H9 (cell line): Measurements from ENCODE around the gene ZBTB7A. TPM values are rescaled to one million over a fixed set of nuclear protein-coding genes. Genes with fewer than 3 reads are reported as not detected.

ENCODE experiments used
- DNase-seq: peaks from one replicate; pipeline ENCODE4 v3.0.0-alpha.2; 2017
- H2AFZ ChIP-seq: one replicate; pipeline ENCODE4 v1.6.1; 2013; ENCODE audit warnings: mild to moderate bottlenecking, low read length, control low read depth, moderate library complexity
- H2AK5ac ChIP-seq: 2 replicates; pipeline ENCODE4 v1.6.1; 2013; ENCODE audit warnings: low read length, control low read depth, mixed read lengths; ENCODE audit not compliant: insufficient read length
- H2BK120ac ChIP-seq: one replicate; pipeline ENCODE4 v1.6.1; 2013; ENCODE audit warnings: low read depth, mild to moderate bottlenecking, low read length, control low read depth, inconsistent platforms; ENCODE audit not compliant: poor library complexity, severe bottlenecking
- H2BK12ac ChIP-seq: 2 replicates; pipeline ENCODE4 v1.6.1; 2013; ENCODE audit warnings: low read length, control low read depth, mixed read lengths, low read depth; ENCODE audit not compliant: insufficient read length
- H2BK15ac ChIP-seq: 2 replicates; pipeline ENCODE4 v1.6.1; 2013; ENCODE audit warnings: low read depth, low read length, control low read depth
- H2BK20ac ChIP-seq: one replicate; pipeline ENCODE4 v1.6.1; 2013; ENCODE audit warnings: low read depth, mild to moderate bottlenecking, low read length, control low read depth, inconsistent platforms; ENCODE audit not compliant: poor library complexity, severe bottlenecking
- H2BK5ac ChIP-seq: 2 replicates; pipeline ENCODE4 v1.6.1; 2013; ENCODE audit warnings: low read length, control low read depth, mixed read lengths; ENCODE audit not compliant: insufficient read length
- H3K14ac ChIP-seq: 2 replicates; pipeline ENCODE4 v1.6.1; 2013; ENCODE audit warnings: low read length, control low read depth; ENCODE audit not compliant: insufficient read depth
- H3K18ac ChIP-seq: 2 replicates; pipeline ENCODE4 v1.6.1; 2013; ENCODE audit warnings: low read depth, mild to moderate bottlenecking, mixed read lengths, low read length, control low read depth; ENCODE audit not compliant: insufficient read length
- H3K23ac ChIP-seq: 2 replicates; pipeline ENCODE4 v1.6.1; 2013; ENCODE audit warnings: low read length, control low read depth, mixed read lengths, low read depth; ENCODE audit not compliant: insufficient read length
- H3K23me2 ChIP-seq: 2 replicates; pipeline ENCODE4 v1.6.1; 2013; ENCODE audit warnings: low read depth, mild to moderate bottlenecking, mixed read lengths, low read length, control low read depth; ENCODE audit not compliant: insufficient read length, poor library complexity, severe bottlenecking
- H3K27ac ChIP-seq: 2 replicates; pipeline ENCODE4 v1.5.1; 2013; ENCODE audit warnings: low read length, control low read depth, mixed read lengths, low read depth; ENCODE audit not compliant: insufficient read length
- H3K27me3 ChIP-seq: 2 replicates; pipeline ENCODE4 v1.6.1; 2013; ENCODE audit warnings: low read length, control low read depth, inconsistent platforms; ENCODE audit not compliant: insufficient read depth
- H3K4ac ChIP-seq: 2 replicates; pipeline ENCODE4 v1.6.1; 2013; ENCODE audit warnings: low read depth, mild to moderate bottlenecking, control low read depth, inconsistent platforms, low read length, moderate library complexity
- H3K4me1 ChIP-seq: 2 replicates; pipeline ENCODE4 v1.6.1; 2013; ENCODE audit warnings: low read length, control low read depth, inconsistent platforms; ENCODE audit not compliant: insufficient read depth
- H3K4me2 ChIP-seq: 2 replicates; pipeline ENCODE4 v1.6.1; 2013; ENCODE audit warnings: low read length, control low read depth, mixed read lengths; ENCODE audit not compliant: insufficient read length, insufficient read depth
- H3K56ac ChIP-seq: 2 replicates; pipeline ENCODE4 v1.6.1; 2013; ENCODE audit warnings: low read depth, mild to moderate bottlenecking, mixed read lengths, low read length, control low read depth; ENCODE audit not compliant: insufficient read length
- H3K79me1 ChIP-seq: 2 replicates; pipeline ENCODE4 v1.6.1; 2013; ENCODE audit warnings: low read depth, mild to moderate bottlenecking, moderate library complexity, low read length, control low read depth, inconsistent platforms; ENCODE audit not compliant: insufficient read depth, poor library complexity, severe bottlenecking
- H3K79me2 ChIP-seq: 2 replicates; pipeline ENCODE4 v1.6.1; 2013; ENCODE audit warnings: low read length, control low read depth, inconsistent platforms; ENCODE audit not compliant: insufficient read depth
- H3K9ac ChIP-seq: 2 replicates; pipeline ENCODE4 v1.6.1; 2013; ENCODE audit warnings: low read length, control low read depth, mixed read lengths; ENCODE audit not compliant: insufficient read length; ENCODE audit errors: extremely low read depth
- H3K9me3 ChIP-seq: one replicate; pipeline ENCODE4 v1.6.1; 2013; ENCODE audit warnings: low read depth, low read length, inconsistent platforms; ENCODE audit not compliant: control insufficient read depth
- H3T11ph ChIP-seq: one replicate; pipeline ENCODE4 v1.6.1; 2013; ENCODE audit warnings: mild to moderate bottlenecking, low read length, control low read depth, inconsistent platforms
- H4K20me1 ChIP-seq: one replicate; pipeline ENCODE4 v1.6.1; 2013; ENCODE audit not compliant: control insufficient read depth, insufficient read length, insufficient read depth
- H4K5ac ChIP-seq: 2 replicates; pipeline ENCODE4 v1.6.1; 2013; ENCODE audit warnings: low read depth, mild to moderate bottlenecking, mixed read lengths, low read length, control low read depth; ENCODE audit not compliant: insufficient read length
- H4K8ac ChIP-seq: replicated peaks from 2 replicates; pipeline ENCODE4 v1.6.1; 2013; ENCODE audit warnings: low read length, control low read depth, mixed read lengths, low read depth; ENCODE audit not compliant: insufficient read length
- H4K91ac ChIP-seq: 2 replicates; pipeline ENCODE4 v1.6.1; 2013; ENCODE audit warnings: low read depth, mild to moderate bottlenecking, moderate library complexity, mixed read lengths, low read length, control low read depth; ENCODE audit not compliant: insufficient read length
- H3K27ac Mint-ChIP-seq, 3 experiments: 2 replicates in 2 of 3; 3 replicates in 1 of 3; pipeline ENCODE4 v1.8.0; 2020 to 2021; ENCODE audit warnings: mixed read lengths in 3 of 3, mild to moderate bottlenecking in 1 of 3, moderate library complexity in 1 of 3
- H3K27me3 Mint-ChIP-seq: 2 replicates; pipeline ENCODE4 v1.8.0; 2021; ENCODE audit warnings: low read depth, mild to moderate bottlenecking, moderate library complexity, mixed read lengths
- H3K36me3 Mint-ChIP-seq, 3 experiments: 2 replicates in 2 of 3; 3 replicates in 1 of 3; pipeline ENCODE4 v1.8.0; 2020 to 2021; ENCODE audit warnings: low read depth in 3 of 3, mixed read lengths in 3 of 3; ENCODE audit not compliant: insufficient read depth in 1 of 3
- H3K4me1 Mint-ChIP-seq, 2 experiments: 2 replicates each; pipeline ENCODE4 v1.8.0; 2020; ENCODE audit warnings: mixed read lengths in 2 of 2
- H3K4me3 Mint-ChIP-seq, 2 experiments: 2 replicates in 1 of 2; 3 replicates in 1 of 2; pipeline ENCODE4 v1.8.0; 2020 to 2021; ENCODE audit warnings: mild to moderate bottlenecking in 2 of 2, mixed read lengths in 2 of 2, moderate library complexity in 1 of 2
- H3K9me3 Mint-ChIP-seq, 2 experiments: 2 replicates in 1 of 2; 3 replicates in 1 of 2; pipeline ENCODE4 v1.8.0; 2020; ENCODE audit warnings: mild to moderate bottlenecking in 2 of 2, mixed read lengths in 2 of 2, moderate library complexity in 1 of 2
- CTCF ChIP-seq: fragments of 200-600 bp; sonication (generic); conservative IDR thresholded peaks from 3 replicates; pipeline ENCODE4 v1.8.0; 2021; ENCODE audit warnings: antibody characterized with exemption, mild to moderate bottlenecking
- WGBS: extraction: QIAGEN DNeasy Blood & Tissue Kit; methylation state at CpG from one replicate; pipeline ENCODE4 v1.1.7; 2013; ENCODE audit warnings: missing lambda C conversion rate, low lambda C conversion rate, mixed read lengths; ENCODE audit not compliant: insufficient read length; ENCODE audit errors: extremely low coverage; 5-methylcytosine and 5-hydroxymethylcytosine counted together
- total RNA-seq: library from RNA; stranded (reverse); gene quantifications from 2 replicates; pipeline ENCODE4 v1.2.1, GENCODE V29; 2021

ZBTB7A gene
- total RNA-seq, 1 experiment from 2014 or later, result 24.9 TPM

GRCh38 chr19:4068047-4068966, 1.6 kb upstream of the ZBTB7A start:
- Histone ChIP-seq H2BK20ac (no peak overlapping the region), H3K14ac (no peak overlapping the region), H2AFZ (no peak overlapping the region), H2BK12ac (no peak overlapping the region), H3K4me2 (peak overlapping the region; percentile 17), H3K18ac (no peak overlapping the region), H3K56ac (no peak overlapping the region), H4K5ac (no peak overlapping the region), H3K27me3 (peaks cover 10% of the 10 kb centered on the region; the same call in 1 of the 2 replicates), H3K23ac (no peak overlapping the region), H4K91ac (no peak overlapping the region), H3K23me2 (peaks cover 15% of the 10 kb centered on the region), H3T11ph (no peak overlapping the region), H4K8ac (no peak overlapping the region), H3K9me3 (no peaks in the 10 kb centered on the region), H3K79me2 (peaks cover 5% of the 10 kb centered on the region; the same call in 1 of the 2 replicates), H4K20me1 (peaks cover 3% of the 10 kb centered on the region), H3K9ac (no peak overlapping the region), H2AK5ac (no peak overlapping the region), H3K4me1 (no peaks in the 10 kb centered on the region), H2BK120ac (no peak overlapping the region), H2BK5ac (no peak overlapping the region), H3K27ac (no peak overlapping the region), H3K79me1 (peaks cover 1% of the 10 kb centered on the region), H2BK15ac (no peak overlapping the region), H3K4ac (no peak overlapping the region)
- Mint-ChIP-seq H3K27ac (no peak overlapping the region), H3K36me3 (peaks cover 0 to 4% (median 0%) of the 10 kb centered on the region in 3 experiments; a peak in 2 of 7 replicates), H3K9me3 (no peaks in the 10 kb centered on the region; a peak in 2 of 5 replicates), H3K4me3 (peak overlapping the region; percentile 44 to 77), H3K4me1 (peaks cover 8 to 14% of the 10 kb centered on the region in 2 experiments), H3K27me3 (peaks cover 29% of the 10 kb centered on the region)
- no CpG with 5 or more reads among the region's 31 CpGs for whole genome bisulfite sequencing
- DNase-seq, result no peak
- TF ChIP-seq CTCF, result no peak
